Mesodermal cell (in vitro differentiated cells): ENCODE results near the gene SHISA9.

Experiments
- H3K27ac ChIP-seq: 2 replicates; pipeline ENCODE4 v1.7.0; 2013; ENCODE audit warnings: mild to moderate bottlenecking, low read depth, low read length, moderate library complexity; ENCODE audit not compliant: severe bottlenecking
- H3K36me3 ChIP-seq: 2 replicates; pipeline ENCODE4 v1.7.1; 2013; ENCODE audit warnings: mild to moderate bottlenecking, low read length, moderate library complexity; ENCODE audit not compliant: control insufficient read depth, insufficient read depth
- H3K4me1 ChIP-seq: one replicate; pipeline ENCODE4 v1.7.1; 2013; ENCODE audit warnings: mild to moderate bottlenecking, low read length; ENCODE audit not compliant: insufficient read depth, control insufficient read depth, poor library complexity, severe bottlenecking
- H3K4me3 ChIP-seq: 2 replicates; pipeline ENCODE4 v1.7.0; 2013; ENCODE audit warnings: low read length, control low read depth, mild to moderate bottlenecking; ENCODE audit not compliant: insufficient read depth, poor library complexity, severe bottlenecking; ENCODE audit errors: extremely low read depth
- H3K9me3 ChIP-seq: 2 replicates; pipeline ENCODE4 v1.7.1; 2013; ENCODE audit warnings: mild to moderate bottlenecking, low read length, moderate library complexity; ENCODE audit not compliant: control insufficient read depth
- WGBS, 2 experiments: methylation state at CpG; one replicate each; pipeline ENCODE4 v1.1.5; 2013; ENCODE audit warnings: missing lambda C conversion rate in 2 of 2; ENCODE audit not compliant: insufficient coverage in 2 of 2; 5-methylcytosine and 5-hydroxymethylcytosine counted together

SHISA9 gene

GRCh38 chr16:13013043-13013442 lies 111.6 kb downstream of the SHISA9 start:
- no peaks in the 10 kb centered on the region for H3K36me3 ChIP-seq
- H3K4me1 ChIP-seq = peaks cover 9% of the 10 kb centered on the region
- no peaks in the 10 kb centered on the region for H3K9me3 ChIP-seq
- no peak overlapping the region for H3K27ac ChIP-seq
- no peak overlapping the region for H3K4me3 ChIP-seq
- 59% methylated on average over 6 of the region's 6 CpGs for WGBS, 2 experiments

- no CpG with 5 or more reads among the region's 2 CpGs for WGBS, 2 experiments
- Histone ChIP-seq H3K36me3 (no peaks in the 10 kb centered on the region), H3K9me3 (no peaks in the 10 kb centered on the region), H3K27ac (no peak overlapping the region), H3K4me3 (no peak overlapping the region), H3K4me1 (peaks cover 9% of the 10 kb centered on the region)
Observed at GRCh38 chr16:13014476-13014875, 113.1 kb downstream of the SHISA9 start.

- H3K27ac ChIP-seq = no peak overlapping the region
- 62 to 74% methylated on average over 4 to 5 of the region's 5 CpGs for WGBS, 2 experiments
- no peaks in the 10 kb centered on the region for H3K36me3 ChIP-seq
- peaks cover 9% of the 10 kb centered on the region for H3K4me1 ChIP-seq
- no peak overlapping the region for H3K4me3 ChIP-seq
- H3K9me3 ChIP-seq = no peaks in the 10 kb centered on the region
Observed at GRCh38 chr16:13018026-13018425, 116.6 kb downstream of the SHISA9 start.

GRCh38 chr16:13021996-13022395 lies 120.6 kb downstream of the SHISA9 start:
- Histone ChIP-seq H3K4me3 (no peak overlapping the region), H3K9me3 (no peaks in the 10 kb centered on the region), H3K4me1 (no peaks in the 10 kb centered on the region), H3K36me3 (no peaks in the 10 kb centered on the region), H3K27ac (no peak overlapping the region)
- WGBS, 2 experiments = 79 to 83% methylated on average over 5 to 7 of the region's 7 CpGs

GRCh38 chr16:13029786-13030185 lies 128.4 kb downstream of the SHISA9 start:
- H3K4me3 ChIP-seq = no peak overlapping the region
- no peak overlapping the region for H3K27ac ChIP-seq
- H3K4me1 ChIP-seq = no peaks in the 10 kb centered on the region
- H3K9me3 ChIP-seq = no peaks in the 10 kb centered on the region
- H3K36me3 ChIP-seq = no peaks in the 10 kb centered on the region
- WGBS, 2 experiments = 89 to 90% methylated on average over 2 to 3 of the region's 5 CpGs

- Histone ChIP-seq H3K4me3 (no peak overlapping the region), H3K36me3 (no peaks in the 10 kb centered on the region), H3K9me3 (no peaks in the 10 kb centered on the region), H3K4me1 (no peaks in the 10 kb centered on the region), H3K27ac (no peak overlapping the region)
- WGBS, 2 experiments = 85% methylated on average over 5 of the region's 6 CpGs; no CpG with 5 or more reads in 1 of the 2 experiments
Observed at GRCh38 chr16:13030769-13031168, 129.4 kb downstream of the SHISA9 start.

GRCh38 chr16:13032911-13033310 lies 131.5 kb downstream of the SHISA9 start:
- H3K4me3 ChIP-seq = no peak overlapping the region
- WGBS, 2 experiments = 91 to 98% methylated on average over 2 to 3 of the region's 5 CpGs
- H3K36me3 ChIP-seq = no peaks in the 10 kb centered on the region
- H3K27ac ChIP-seq = no peak overlapping the region
- no peaks in the 10 kb centered on the region for H3K4me1 ChIP-seq
- no peaks in the 10 kb centered on the region for H3K9me3 ChIP-seq

GRCh38 chr16:13036600-13036999 lies 135.2 kb downstream of the SHISA9 start:
- Histone ChIP-seq H3K27ac (no peak overlapping the region), H3K9me3 (no peaks in the 10 kb centered on the region), H3K4me3 (no peak overlapping the region), H3K4me1 (no peaks in the 10 kb centered on the region), H3K36me3 (no peaks in the 10 kb centered on the region)
- WGBS, 2 experiments = 39% methylated on average over 2 of the region's 4 CpGs; no CpG with 5 or more reads in 1 of the 2 experiments

- Histone ChIP-seq H3K9me3 (no peaks in the 10 kb centered on the region), H3K27ac (no peak overlapping the region), H3K4me3 (no peak overlapping the region), H3K4me1 (no peaks in the 10 kb centered on the region), H3K36me3 (no peaks in the 10 kb centered on the region)
- WGBS, 2 experiments = 38 to 46% methylated on average over 2 of the region's 3 CpGs
Observed at GRCh38 chr16:13038591-13038990, 137.2 kb downstream of the SHISA9 start.

GRCh38 chr16:13039526-13039925 lies 138.1 kb downstream of the SHISA9 start:
- no peaks in the 10 kb centered on the region for H3K4me1 ChIP-seq
- no peak overlapping the region for H3K4me3 ChIP-seq
- H3K9me3 ChIP-seq = no peaks in the 10 kb centered on the region
- no peak overlapping the region for H3K27ac ChIP-seq
- WGBS, 2 experiments = 38% methylated on average over 2 of the region's 2 CpGs
- no peaks in the 10 kb centered on the region for H3K36me3 ChIP-seq

GRCh38 chr16:13041180-13041579 lies 139.8 kb downstream of the SHISA9 start:
- 40 to 71% methylated on average over 1 of the region's 1 CpG for WGBS, 2 experiments
- no peak overlapping the region for H3K4me3 ChIP-seq
- no peaks in the 10 kb centered on the region for H3K4me1 ChIP-seq
- H3K9me3 ChIP-seq = no peaks in the 10 kb centered on the region
- H3K27ac ChIP-seq = no peak overlapping the region
- no peaks in the 10 kb centered on the region for H3K36me3 ChIP-seq
